SK-N-MC (cell line): Measurements from ENCODE around the gene PTPRN2.

Experiments used
- EZH2 ChIP-seq: fragments of 200-600 bp; sonication (generic); IDR thresholded peaks from one replicate; pipeline ENCODE4 v1.6.1; 2017; ENCODE audit warnings: antibody characterized with exemption
- POLR2AphosphoS5 ChIP-seq: IDR thresholded peaks from 2 replicates; pipeline ENCODE4 v1.6.1; 2012; ENCODE audit warnings: mild to moderate bottlenecking, low read depth, low read length, borderline replicate concordance

GRCh38 chr7:158366916-158367633 is 220.5 kb downstream of the PTPRN2 start:
- no peak for TF ChIP-seq POLR2AphosphoS5
- no peak for TF ChIP-seq EZH2
